SH-SY5Y (cell line): ENCODE measurements around the gene TLR9.

ENCODE experiments used
- GATA2 ChIP-seq: IDR thresholded peaks from 2 replicates; pipeline ENCODE4 v1.6.1; 2011; ENCODE audit warnings: mild to moderate bottlenecking, low read depth, low read length
- GATA3 ChIP-seq: IDR thresholded peaks from 2 replicates; pipeline ENCODE4 v1.6.1; 2011; ENCODE audit warnings: low read depth, mild to moderate bottlenecking, low read length, moderate library complexity

- TF ChIP-seq GATA3 (no peak), GATA2 (no peak)
Measured at GRCh38 chr3:52238193-52238760, 12.8 kb upstream of the TLR9 start.
